Measurements from ENCODE around the gene SLC5A9. TPM values are rescaled to one million over a fixed set of nuclear protein-coding genes. Genes with fewer than 3 reads are reported as not detected.

SLC5A9 gene
- total RNA-seq: 20.6 TPM

- peak; percentile 87 for DNase-seq (ENCODE audit: low spot score)
- ATAC-seq: peak; percentile 88
These were observed at the start of gene SLC5A9 for GRCh38 chr1:48222501-48223242. TSS of gene SLC5A9 (plus strand) at chr1:48222716. CDS start at chr1:48222737, 21 bp downstream.

GRCh38 chr1:48175116-48175515 lies 47.4 kb upstream of the SLC5A9 start:
- DNase-seq (ENCODE audit: low spot score) (no peak), ATAC-seq (no peak)

- ATAC-seq (no peak), DNase-seq (ENCODE audit: low spot score) (no peak)
These were observed 45.3 kb upstream of the SLC5A9 start for GRCh38 chr1:48177257-48177656.

- no peak for DNase-seq (ENCODE audit: low spot score)
- no peak for ATAC-seq
These were observed 40.7 kb upstream of the SLC5A9 start for GRCh38 chr1:48181669-48182367.

- no peak for ATAC-seq
- no peak for DNase-seq (ENCODE audit: low spot score)
These were observed 40.1 kb upstream of the SLC5A9 start for GRCh38 chr1:48182439-48182838.

GRCh38 chr1:48186306-48186839 lies 36.1 kb upstream of the SLC5A9 start:
- DNase-seq (ENCODE audit: low spot score): no peak

GRCh38 chr1:48187969-48188563 lies 34.5 kb upstream of the SLC5A9 start:
- DNase-seq (ENCODE audit: low spot score) (no peak), ATAC-seq (no peak)

More at GRCh38 chr1:48186306-48186839, 36.1 kb upstream of the SLC5A9 start:
- ATAC-seq: no peak

- ATAC-seq (no peak), DNase-seq (ENCODE audit: low spot score) (no peak)
These were observed 31.6 kb upstream of the SLC5A9 start for GRCh38 chr1:48190881-48191280.

- ATAC-seq: no peak
- DNase-seq (ENCODE audit: low spot score): no peak
These were observed 27.7 kb upstream of the SLC5A9 start for GRCh38 chr1:48194801-48195200.

GRCh38 chr1:48196237-48196636 lies 26.3 kb upstream of the SLC5A9 start:
- ATAC-seq (no peak), DNase-seq (ENCODE audit: low spot score) (no peak)

GRCh38 chr1:48198970-48199369 lies 23.5 kb upstream of the SLC5A9 start:
- ATAC-seq: no peak
- DNase-seq (ENCODE audit: low spot score): no peak

GRCh38 chr1:48200166-48200900 lies 22.2 kb upstream of the SLC5A9 start:
- no peak for ATAC-seq
- DNase-seq (ENCODE audit: low spot score): no peak

- peak; percentile 72 for DNase-seq (ENCODE audit: low spot score)
- peak; percentile 95 for ATAC-seq
These were observed 20.3 kb upstream of the SLC5A9 start for GRCh38 chr1:48202030-48202752.

GRCh38 chr1:48203287-48203900 lies 19.1 kb upstream of the SLC5A9 start:
- ATAC-seq: peak; percentile 81

GRCh38 chr1:48205522-48205921 lies 17.0 kb upstream of the SLC5A9 start:
- ATAC-seq (no peak), DNase-seq (ENCODE audit: low spot score) (no peak)

More at GRCh38 chr1:48203287-48203900, 19.1 kb upstream of the SLC5A9 start:
- no peak for DNase-seq (ENCODE audit: low spot score)

GRCh38 chr1:48206371-48206770 lies 16.1 kb upstream of the SLC5A9 start:
- ATAC-seq (no peak), DNase-seq (ENCODE audit: low spot score) (no peak)

- DNase-seq (ENCODE audit: low spot score) (no peak), ATAC-seq (no peak)
These were observed 15.4 kb upstream of the SLC5A9 start for GRCh38 chr1:48207131-48207530.

GRCh38 chr1:48207536-48208075 lies 14.9 kb upstream of the SLC5A9 start:
- no peak for ATAC-seq
- no peak for DNase-seq (ENCODE audit: low spot score)

GRCh38 chr1:48208251-48208650 lies 14.3 kb upstream of the SLC5A9 start:
- ATAC-seq (no peak), DNase-seq (ENCODE audit: low spot score) (no peak)

- ATAC-seq (no peak), DNase-seq (ENCODE audit: low spot score) (no peak)
These were observed 13.9 kb upstream of the SLC5A9 start for GRCh38 chr1:48208652-48209051.
